ENCODE measurements around the gene MBL2. TPM values are rescaled to one million over a fixed set of nuclear protein-coding genes. Genes with fewer than 3 reads are reported as not detected.

MBL2 gene
- polyA plus RNA-seq, 3 donors = not detected

DNA sequence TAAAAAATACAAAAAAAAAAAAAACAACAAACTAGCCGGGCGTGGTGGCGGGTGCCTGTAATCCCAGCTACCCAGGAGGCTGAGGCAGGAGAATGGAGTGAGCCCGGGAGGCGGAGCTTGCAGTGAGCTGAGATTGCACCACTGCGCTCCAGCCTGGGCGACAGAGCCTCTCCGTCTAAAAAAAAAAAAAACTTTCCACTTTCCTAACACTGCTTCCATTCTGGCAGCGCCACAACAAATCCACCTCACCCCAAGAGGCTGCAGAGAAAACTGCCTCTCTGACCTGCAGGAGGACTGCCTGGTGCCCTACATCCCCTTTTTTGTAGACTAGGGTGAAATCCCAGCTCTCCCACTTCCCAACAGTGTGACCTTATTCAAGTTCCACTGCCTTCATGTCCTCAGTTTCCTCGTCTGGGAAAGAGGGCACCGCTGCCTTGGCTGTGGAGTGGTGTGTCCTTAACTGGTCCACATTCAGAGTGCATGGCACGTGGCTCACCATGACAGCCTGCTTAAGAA lies 2.6 kb upstream of the MBL2 start:
- no peak for DNase-seq (ENCODE audit: extremely low read depth in 1 of 11, low read depth in 9 of 11, low spot score in 4 of 11)

DNA sequence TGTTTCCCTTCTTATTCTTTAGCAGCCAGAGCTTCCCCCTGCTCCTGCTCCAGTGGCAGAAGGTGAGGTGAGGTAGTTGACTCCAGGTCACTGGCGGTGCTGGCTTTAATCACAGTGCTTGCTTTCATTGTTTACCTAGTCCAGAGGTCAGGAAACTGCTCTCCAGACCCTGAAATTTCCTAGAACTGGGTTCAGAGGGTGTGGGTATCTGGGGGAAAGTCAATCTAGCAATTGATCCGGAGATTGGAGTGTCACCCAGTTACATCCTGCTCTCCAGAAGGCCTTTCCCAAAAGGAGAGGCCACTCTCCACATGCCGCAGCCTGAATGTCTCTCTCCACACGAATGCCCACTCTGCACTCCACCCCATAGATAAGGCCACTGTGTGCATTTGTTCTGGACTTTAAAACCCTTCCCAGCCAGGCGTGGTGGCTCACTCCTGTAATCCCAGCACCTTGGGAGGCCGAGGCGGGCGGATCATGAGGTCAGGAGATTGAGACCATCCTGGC lies 2.1 kb upstream of the MBL2 start:
- no peak for DNase-seq (ENCODE audit: extremely low read depth in 1 of 11, low read depth in 9 of 11, low spot score in 4 of 11)

- no peak for DNase-seq (ENCODE audit: extremely low read depth in 1 of 11, low read depth in 9 of 11, low spot score in 4 of 11)
Measured at GRCh38 chr10:52774182-52774581, 1.6 kb upstream of the MBL2 start.

DNA sequence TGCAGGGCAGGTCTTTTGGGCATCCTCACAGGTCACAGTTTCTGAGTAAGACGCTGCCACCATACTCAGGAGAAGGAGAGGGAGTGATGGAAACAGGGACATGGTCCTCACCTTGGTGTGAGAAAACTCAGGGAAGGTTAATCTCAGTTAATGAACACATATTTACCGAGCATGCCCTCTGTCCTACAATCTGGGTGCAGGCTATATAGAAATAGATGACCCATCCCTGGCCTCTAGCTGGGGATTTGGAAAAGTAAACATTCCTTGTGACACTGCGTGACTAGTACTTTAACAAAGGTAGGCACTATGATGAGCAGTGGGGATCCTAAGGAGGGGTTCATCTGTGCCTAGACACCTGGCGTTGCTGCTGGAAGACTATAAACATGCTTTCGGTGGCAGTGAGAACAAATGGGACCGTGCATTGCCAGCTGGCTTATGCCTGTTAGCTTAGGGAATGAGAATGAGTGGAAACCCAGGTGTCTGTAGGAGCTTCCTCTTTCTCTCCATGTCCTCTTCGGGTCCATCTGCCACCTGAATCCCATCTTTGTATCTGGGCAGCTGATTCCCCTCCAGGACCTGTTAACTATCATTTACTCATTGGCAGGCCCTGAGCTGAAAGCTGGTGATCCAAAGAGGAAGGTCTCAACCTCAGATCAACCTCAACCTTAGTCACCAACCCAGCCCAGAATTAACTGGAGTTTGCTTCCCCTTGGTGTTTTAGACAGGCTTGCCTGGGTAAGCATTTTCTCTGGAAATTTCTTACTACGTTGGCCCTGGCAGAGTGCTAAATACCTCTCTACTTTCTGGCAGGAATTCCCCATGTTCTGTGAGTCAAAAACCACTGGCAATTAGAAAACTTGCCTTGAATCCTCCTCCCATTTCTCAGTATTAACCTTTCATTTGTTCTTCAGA lies 794 bp downstream of the MBL2 start:
- DNase-seq (ENCODE audit: extremely low read depth in 1 of 11, low read depth in 9 of 11, low spot score in 4 of 11) = no peak

DNA sequence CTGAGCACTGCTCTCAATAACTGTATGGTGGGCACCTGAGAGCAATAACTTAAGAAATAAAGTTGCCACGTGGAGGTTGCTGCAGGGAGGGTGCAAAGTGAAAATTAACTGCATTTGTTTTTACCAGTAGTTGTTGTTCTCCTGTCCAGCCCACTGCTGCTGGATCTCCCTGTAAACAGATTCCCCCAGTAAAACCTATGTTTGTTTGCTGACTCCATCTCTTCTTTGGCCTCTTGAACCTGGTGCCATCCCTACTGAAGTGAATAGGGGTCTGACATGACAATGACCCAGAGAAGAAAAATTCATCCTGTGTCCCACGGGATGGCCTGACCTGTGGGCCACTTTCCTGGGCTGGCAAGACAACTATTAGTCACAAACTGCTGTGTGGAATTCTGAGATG lies 1.7 kb downstream of the MBL2 start:
- DNase-seq (ENCODE audit: extremely low read depth in 1 of 11, low read depth in 9 of 11, low spot score in 4 of 11) = no peak

DNA sequence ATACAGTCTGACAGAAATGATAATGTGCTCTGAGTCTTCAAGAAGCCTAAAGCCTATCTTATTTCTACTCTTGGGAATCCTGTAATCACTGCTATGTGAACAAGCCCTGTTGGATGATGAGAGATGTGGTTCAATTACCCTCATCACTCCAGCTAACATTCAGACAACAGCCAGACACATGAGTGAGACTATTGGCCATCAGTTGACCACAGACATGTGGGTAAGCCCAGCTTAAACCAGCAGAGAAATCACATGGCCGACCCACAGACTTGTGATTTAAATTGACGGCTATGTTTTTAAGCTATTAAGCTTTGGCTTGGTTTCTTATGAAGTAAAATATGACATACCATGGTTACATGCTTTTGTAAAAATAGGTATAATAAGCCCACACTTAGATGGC lies 2.6 kb downstream of the MBL2 start:
- no peak for DNase-seq (ENCODE audit: extremely low read depth in 1 of 11, low read depth in 9 of 11, low spot score in 4 of 11)

DNA sequence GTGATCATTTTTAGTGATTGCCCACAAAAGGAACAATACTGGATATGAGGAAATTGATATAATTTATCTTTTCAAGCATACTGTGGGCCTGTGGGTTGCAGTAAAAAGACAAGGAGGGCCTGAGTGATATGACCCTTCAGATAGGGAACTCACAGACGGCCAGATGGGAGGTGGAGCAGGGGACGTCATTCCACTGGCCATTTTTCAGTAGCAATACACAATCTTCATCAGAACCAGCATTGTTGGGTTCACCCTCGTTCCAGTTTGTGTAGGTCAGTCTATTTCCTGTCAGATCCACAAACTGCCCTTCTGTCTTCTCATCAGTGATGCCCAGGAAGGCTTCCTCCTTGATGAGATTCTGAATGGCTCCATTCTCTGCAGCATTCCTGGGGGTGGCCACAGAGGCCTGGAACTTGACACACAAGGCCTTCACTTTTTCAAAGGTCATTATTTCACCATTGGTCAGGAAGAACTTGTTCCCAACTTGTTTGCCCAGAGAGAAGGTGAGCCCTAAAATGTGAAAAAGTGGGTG lies 4.5 kb downstream of the MBL2 start:
- DNase-seq (ENCODE audit: extremely low read depth in 1 of 11, low read depth in 9 of 11, low spot score in 4 of 11) = no peak

DNA sequence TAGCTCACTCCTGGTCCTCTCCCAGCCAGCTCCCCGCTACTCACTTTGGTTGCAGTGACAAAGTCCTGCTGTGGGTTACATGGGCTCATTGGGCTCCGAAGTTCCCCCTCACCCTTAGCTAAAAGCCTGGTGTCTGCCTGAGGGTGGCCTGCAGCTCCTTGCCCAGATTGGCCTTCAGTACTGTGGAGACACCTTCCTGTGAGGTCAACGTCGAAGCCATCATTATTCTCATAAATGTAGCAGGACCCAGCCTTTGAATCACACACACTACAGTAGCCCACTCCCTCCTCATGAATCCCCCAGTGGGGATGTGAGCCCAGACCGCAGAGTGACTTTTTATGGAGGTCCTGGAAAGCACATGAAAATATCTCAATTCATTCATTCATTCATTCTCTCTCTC lies 10.5 kb downstream of the MBL2 start:
- no peak for DNase-seq (ENCODE audit: extremely low read depth in 1 of 11, low read depth in 9 of 11, low spot score in 4 of 11)

- DNase-seq (ENCODE audit: extremely low read depth in 1 of 11, low read depth in 9 of 11, low spot score in 4 of 11) = no peak
Measured at GRCh38 chr10:52759154-52759553, 13.4 kb downstream of the MBL2 start.

GRCh38 chr10:52758406-52758805 lies 14.2 kb downstream of the MBL2 start:
- DNase-seq (ENCODE audit: extremely low read depth in 1 of 11, low read depth in 9 of 11, low spot score in 4 of 11) = no peak

DNA sequence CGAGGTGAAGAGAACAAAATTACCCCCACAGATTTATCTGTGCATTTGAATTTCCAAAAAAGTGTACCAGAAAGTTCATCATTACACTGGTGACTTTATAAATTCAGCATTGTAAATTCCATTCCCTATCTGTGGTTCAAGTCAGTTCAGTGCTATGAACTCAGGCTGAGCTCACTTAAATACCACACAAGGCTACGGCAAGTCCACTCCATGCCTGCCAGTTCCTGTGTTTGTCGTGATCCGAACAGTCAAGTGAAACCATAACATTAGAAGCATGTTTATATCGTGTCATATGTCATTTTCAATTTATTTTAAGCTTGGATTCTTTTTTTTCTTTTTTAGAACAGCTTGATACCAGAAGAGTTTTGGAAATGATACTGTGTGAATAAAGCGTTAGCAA lies 14.8 kb downstream of the MBL2 start:
- no peak for DNase-seq (ENCODE audit: extremely low read depth in 1 of 11, low read depth in 9 of 11, low spot score in 4 of 11)

- no peak for DNase-seq (ENCODE audit: extremely low read depth in 1 of 11, low read depth in 9 of 11, low spot score in 4 of 11)
Measured at GRCh38 chr10:52756966-52757365, 15.6 kb downstream of the MBL2 start.

DNA sequence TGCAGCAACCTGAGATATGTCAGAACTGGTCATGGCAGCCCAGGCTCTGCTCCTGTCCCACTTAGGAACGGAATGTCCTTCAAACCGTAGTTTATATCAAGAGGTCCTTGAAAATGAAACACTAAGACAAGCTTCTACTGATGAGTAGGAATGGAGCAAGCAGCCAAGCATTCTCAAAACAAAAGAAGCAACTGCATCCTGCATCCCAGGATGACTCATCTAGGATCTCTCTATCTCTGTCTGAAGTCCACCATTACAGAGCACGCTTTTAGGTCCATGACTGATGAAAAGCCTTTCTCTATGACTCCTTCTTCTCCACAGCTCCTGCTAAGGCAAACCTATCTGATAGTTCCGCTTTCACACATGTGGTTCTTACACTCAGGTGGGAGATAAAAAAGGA lies 16.3 kb downstream of the MBL2 start:
- DNase-seq (ENCODE audit: extremely low read depth in 1 of 11, low read depth in 9 of 11, low spot score in 4 of 11) = no peak

DNA sequence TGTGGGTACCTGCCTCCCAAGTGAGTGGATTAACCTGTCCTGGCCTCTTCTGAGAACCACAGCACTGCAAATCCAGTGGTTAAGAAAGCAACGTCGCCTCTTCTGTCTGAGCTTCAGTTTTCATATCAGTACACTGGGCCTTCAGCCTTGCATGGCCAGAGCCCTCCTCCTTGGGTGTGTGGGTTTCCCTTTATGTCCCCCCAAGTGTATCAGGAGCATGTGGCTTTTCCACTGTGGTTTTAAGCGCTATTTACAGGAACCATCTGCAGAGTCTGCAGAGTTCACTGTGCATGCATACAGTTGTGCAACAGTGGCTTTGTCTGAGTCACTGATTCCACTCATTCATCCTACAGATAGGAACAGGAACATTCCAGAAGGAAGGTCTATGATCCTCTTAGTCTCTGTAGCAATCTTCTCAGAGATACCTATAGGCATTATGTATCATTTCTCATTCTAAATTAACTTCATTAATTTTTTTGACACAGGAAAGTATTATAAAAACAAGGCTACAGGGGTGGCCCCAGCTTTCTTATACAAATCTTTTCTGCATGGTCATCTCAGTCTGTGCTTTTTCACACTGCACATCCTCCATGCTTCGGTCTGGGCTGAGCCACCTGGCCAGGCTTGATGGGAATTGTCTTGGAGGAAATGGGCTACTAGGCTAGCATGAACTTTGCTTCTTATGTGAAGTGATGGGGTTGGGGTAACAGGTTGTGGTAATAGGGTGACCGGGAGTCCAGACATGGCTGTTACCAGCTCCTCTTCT lies 17.1 kb downstream of the MBL2 start:
- DNase-seq (ENCODE audit: extremely low read depth in 1 of 11, low read depth in 9 of 11, low spot score in 4 of 11) = no peak

- DNase-seq (ENCODE audit: extremely low read depth in 1 of 11, low read depth in 9 of 11, low spot score in 4 of 11) = no peak
Measured at GRCh38 chr10:52752801-52753445, 19.7 kb downstream of the MBL2 start.

GRCh38 chr10:52752261-52752660 lies 20.3 kb downstream of the MBL2 start:
- no peak for DNase-seq (ENCODE audit: extremely low read depth in 1 of 11, low read depth in 9 of 11, low spot score in 4 of 11)

DNA sequence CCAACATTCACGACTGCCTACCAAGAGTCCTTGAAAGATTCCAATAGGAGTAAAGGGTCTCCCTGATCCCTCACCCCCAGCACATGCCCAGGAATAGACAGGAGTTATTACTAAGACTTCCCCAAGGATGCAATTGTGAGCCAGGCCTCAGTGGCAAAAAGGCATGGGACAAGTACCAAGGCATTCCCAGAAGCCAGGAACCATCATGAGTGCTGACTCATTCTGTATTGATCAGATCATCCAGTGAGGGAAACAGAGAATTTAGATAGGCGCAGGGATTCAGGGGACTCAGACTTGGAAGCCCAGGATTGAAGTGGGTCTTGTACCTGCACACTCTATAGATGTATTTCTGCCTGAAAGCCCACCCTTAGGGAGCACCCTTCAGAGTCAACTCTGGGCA lies 21.2 kb downstream of the MBL2 start:
- DNase-seq (ENCODE audit: extremely low read depth in 1 of 11, low read depth in 9 of 11, low spot score in 4 of 11) = no peak

DNA sequence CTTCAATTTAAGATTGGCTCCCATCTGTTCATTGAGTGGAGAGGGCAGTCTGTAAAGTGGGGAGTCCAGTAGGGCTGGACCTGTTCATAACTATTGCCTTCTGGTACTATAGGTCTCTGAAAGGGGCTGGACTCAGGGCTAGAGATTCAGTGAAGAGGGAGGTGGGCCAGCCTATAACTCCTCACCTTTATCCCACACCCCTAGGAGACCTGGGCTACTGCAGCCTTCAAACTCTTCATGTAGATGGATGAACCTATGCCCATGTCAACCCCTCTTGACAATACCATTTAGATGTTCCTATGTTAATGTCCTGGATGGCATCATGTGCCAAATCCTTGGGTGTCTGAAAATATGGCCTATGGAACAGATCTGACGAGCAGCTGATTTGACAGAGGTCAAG lies 22.0 kb downstream of the MBL2 start:
- DNase-seq (ENCODE audit: extremely low read depth in 1 of 11, low read depth in 9 of 11, low spot score in 4 of 11) = no peak

DNA sequence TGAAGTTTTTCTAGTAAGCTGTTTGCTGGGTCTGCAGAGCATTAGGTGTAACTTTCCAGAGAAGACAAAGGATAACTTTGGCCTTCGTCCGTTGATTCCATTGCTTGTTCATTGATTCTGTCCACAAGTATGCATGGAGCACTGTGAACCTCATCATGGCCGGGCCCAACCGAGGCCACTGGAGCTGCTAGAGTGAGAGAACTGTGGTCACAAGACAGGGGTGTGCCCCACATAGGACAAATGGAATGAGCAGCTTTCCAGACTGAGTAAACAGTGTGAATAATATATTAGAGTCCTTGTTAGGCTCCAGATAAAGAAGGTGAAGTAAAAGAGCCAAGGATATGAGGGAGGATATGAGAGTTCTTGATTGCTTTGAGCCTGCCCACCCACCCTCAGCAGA lies 24.9 kb downstream of the MBL2 start:
- no peak for DNase-seq (ENCODE audit: extremely low read depth in 1 of 11, low read depth in 9 of 11, low spot score in 4 of 11)

Measured in renal cortex interstitium (tissue), 11 donors.